GM19372 (cell line): Measurements from ENCODE around the gene PRSS56.

Experiments used
- ATAC-seq: cut with Tn5 transposase; IDR thresholded peaks from one replicate; pipeline ENCODE4 v1.9.1; 2021; ENCODE audit warnings: mild to moderate bottlenecking, low read depth, moderate library complexity; ENCODE audit not compliant: unreplicated experiment

The PRSS56 gene

DNA sequence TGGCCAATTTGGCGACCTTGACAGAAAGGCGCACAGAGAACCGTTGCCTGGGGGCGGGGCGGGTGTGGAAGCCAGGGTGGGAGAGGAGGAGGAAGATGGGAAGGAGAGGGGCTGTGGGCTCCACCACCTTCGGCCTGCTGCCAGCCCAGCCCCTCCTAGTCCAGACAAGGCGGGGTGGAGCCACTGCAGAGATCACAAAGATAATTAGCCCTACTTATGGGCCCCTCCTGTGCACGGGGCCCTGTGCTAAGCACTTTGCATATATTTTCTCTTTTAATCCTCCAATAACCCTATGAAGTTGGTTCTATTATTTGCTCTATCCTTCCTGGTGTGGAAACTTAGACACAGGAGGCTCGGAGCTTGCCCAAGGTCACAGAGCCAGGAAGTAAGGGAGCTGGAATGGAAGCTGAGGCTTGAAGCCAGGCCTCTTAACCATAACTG, 18.8 kb upstream of the PRSS56 start:
- ATAC-seq = no peak

DNA sequence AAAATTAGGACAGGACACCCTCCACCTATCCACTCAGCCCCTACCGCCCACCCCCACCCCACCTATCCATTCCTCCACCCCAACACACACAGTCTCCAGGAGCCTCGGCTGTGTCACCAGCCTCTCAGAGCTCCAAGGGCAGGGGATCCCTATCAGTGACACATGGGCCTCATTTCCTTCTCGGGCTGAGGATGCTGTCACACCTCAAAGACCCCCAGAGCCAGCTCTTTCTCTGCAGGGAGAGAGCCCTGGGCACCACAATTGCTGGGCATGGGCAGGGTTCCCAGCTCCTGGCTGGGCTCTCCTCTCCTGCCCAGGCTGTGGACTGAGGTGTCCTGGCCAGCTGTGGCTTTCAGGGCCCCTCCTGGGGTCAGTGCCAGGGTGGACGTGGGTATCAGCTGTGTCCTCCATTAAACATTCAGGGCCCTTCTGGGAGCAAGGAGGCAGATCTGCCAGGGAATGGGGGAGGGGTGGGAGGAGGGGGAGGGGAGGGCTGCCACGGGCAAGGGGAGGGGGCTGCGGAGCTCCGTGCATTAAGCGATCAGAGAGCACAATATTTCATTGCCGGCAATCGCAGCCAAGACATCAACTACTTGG, 18.3 kb upstream of the PRSS56 start:
- ATAC-seq = no peak

DNA sequence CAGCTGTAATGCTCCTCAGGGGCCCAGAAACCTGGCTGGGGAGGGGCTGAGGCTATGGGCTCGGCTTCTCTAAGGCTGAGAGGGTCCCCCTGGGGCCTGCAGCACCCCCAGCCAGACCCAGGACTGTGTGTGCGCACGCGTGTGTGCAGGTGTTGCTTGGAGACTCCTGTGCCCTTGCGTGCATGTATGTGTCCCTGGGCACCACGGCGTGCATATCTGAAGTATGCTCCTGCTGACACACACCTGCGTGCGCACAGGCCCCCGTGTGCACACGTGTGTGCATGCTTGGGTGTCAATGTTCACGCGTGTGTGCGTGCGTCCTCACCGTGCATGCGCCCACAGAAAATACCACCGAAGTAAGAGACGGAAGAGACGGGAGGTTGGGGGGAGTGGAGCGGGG, 17.7 kb upstream of the PRSS56 start:
- no peak for ATAC-seq

DNA sequence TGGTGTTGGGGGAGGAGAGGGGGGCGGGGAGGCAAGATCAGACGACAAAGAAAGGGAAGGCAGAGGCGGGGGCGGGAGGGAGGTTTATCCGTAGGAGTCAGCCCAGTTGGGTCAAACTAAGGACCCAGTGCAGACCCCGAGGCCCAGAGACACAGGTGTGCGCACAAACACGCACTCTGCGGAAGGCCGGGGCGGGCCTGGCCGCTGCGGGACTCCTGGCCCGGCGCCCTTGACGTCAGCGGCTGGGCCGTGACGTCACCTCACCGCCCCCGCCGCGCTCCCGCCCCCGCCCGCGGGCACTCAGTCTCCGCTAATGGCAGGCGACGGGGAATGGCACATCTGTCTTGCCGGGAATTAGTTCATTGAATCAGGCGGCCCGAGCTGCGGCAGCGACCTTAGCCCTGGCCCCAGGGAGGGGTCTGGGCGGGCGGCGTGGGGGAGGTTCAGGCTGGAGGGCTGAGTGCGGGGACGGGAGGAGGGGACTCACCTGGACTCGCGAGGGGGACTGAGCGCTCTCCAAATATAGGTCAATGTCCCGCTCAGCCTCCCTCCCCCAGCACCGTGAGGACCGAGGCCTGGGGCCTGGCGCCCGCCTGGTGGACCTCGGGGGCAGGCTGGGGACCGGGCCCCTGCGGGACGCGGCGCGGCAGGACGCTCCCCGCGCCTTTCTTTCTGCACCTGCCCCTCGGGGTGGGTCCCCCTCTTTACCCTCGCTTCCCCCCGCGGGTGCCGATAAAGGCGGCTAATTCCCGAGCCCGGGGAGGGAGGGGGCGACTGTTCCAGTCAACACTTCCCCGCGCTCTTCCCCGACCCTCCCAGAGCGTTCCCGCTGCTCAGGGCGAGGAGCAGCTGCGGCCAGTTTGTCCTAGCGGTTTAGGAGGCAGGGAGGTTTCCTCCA, 17.0 kb upstream of the PRSS56 start:
- no peak for ATAC-seq

DNA sequence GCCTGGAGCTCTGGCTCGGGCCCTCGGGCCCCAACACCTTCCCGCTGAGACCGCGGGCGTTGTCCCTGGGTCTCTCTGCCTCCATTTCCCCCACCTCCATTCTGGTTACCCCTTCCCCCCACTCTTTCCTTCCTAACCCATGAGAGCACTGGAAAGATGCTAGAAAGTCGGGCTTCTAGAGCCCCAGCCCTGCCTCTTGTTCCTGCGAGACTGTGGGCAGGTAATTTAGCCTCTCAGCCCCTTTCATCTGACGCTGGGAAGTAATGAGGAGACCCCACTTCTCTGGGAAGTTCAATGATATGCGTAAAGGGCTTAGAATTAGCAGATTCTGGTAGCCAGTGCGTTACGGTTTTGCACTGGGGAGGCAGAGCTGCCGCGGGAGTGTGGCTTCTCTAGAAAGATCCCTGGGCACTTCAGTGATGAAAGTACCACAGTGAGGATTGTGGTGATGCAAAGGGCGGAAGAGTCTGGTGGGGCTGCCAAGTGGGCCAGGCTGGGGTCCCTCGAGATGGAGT, 16.3 kb upstream of the PRSS56 start:
- no peak for ATAC-seq

DNA sequence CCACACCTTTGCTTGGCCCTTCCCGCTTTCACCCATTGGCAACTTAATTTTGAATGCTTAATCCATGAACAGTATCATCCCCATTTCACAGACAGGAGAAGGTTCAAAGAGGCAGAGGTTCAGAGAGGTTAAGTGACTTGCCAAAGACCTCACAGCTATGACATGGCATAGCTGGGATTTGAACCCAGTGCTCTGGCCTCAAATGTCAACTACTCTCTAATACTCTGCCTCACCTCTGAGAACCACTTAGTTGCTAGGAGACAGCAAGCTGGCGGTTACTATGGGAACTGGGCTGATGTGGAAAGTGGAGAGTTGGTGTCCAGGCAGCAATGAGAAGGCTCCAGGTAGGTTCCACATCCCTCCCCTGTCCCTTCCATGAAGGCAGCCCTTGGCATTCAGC, 15.8 kb upstream of the PRSS56 start:
- ATAC-seq = no peak

DNA sequence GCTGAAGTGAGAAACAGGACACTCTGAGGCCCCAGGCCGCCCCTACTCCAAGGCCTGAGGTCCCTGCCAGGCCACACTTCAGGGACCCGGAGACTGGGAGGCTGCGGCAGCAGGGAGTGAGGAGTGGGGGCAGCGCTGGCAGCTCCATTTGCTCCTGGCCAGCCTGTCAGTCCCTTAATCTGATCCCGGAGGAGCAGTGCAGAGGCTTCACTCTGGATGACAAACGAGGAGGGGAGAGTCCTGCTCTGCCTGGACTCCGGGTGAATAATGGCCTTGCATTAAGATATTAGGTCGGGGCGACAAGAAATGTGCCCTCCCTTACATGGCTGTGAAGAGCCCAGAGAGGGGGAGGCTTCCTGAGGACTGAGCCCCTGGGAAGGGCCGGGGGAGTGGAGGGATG, 14.3 kb upstream of the PRSS56 start:
- ATAC-seq = no peak

DNA sequence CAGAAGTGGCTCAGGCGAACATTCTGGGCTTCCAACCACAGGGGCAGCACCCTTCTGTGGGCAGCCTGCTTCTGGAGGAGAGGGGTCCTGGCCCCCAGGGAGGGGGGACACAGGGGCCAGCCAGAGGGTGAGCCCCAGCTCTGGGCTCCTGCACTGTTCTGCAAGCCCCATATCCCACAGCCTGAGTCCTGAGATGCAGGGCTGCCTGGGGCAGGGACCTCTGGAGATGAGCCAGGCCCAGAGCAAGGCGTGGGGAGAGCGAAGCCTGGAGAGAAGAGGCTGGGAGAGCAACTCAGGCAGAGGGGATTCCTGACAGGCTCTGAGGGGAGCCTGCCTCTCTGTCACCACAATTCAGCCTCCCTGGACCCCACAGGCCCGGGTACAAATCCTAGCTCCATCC, 13.5 kb upstream of the PRSS56 start:
- no peak for ATAC-seq

DNA sequence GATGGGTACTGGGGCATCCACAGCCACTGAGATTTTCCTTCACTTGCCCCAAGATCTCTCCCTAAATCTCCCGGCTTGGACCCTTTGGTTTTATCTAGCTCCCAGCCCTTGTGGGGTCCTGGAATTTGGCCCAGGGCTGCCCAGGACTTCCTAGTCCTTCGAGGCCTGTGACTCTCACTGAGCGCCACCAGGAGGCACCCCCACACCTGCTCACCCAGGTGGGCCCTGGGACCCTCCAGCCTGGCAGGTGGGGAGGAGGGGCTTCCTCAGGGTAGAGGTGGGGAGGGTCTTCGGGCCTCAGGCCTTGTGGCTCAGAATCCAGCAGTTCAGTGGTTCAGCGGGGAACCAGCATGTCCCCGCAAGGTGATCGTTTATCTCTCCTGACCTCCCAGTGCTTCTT, 11.9 kb upstream of the PRSS56 start:
- no peak for ATAC-seq

DNA sequence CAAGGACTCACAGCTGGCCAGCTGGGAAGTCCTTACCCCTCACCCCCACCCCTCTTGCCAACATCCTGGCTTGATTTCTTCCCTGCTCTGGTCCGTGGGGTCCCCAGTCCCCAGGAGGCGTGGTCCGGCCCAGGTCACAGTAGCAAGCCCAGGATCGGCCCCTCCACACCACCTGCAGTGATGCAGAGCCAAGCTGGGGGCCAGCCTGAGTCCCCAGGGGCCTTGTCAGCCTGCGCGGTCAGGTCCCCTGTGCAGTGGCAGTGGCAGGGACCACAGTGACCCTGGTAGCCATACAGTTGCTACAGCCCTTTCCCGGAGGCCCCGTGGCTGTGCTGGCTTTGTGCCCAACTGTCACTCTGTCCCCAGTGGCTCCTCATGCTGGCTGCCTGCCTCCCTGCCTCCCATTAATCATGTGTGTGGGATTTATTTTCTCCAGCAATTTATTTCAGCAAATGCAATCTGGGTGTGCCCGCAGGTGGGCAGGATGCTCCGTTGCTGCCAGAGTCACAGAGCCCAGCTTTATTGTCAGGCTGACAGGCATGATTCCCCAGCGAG, 8.8 kb upstream of the PRSS56 start:
- ATAC-seq = no peak

DNA sequence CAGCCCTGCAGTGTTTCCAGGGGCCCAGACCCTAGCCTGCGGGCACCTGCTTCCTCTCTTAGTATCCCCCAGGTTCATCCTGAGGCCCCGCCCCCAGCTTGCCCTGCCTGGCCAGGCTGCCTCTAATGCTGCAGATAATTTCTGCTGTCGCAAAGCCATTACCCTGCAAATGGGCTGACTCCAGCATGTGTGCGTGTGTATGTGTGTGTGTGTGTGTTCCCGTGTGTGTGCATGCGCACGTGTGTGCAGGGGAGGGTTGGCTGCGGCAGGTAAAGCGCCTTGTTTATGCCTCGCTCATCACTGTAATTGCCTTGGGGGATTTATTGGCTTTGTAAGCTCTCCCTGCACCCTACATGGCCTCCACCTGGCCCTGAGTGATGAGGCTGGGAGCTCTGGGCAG, 7.6 kb upstream of the PRSS56 start:
- no peak for ATAC-seq

DNA sequence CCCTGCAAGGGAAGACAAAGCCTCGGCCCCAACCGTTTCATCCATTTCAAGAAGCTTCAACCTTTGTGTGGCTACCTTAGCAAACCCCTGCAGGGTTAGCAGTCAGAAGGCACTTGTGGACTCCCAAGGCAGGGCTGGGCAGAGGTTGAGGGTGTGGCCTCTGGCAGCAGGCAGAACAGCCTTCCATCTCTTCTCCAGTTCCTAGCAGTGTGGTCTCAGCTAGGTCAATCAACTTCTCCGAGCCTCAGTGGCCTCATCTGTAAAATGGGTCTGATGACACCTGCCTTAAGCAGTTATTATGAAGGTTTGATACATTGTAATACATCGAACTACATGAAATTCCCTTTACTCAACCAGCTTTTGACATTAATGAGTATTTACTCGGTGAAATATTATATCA, 6.8 kb upstream of the PRSS56 start:
- ATAC-seq = no peak

DNA sequence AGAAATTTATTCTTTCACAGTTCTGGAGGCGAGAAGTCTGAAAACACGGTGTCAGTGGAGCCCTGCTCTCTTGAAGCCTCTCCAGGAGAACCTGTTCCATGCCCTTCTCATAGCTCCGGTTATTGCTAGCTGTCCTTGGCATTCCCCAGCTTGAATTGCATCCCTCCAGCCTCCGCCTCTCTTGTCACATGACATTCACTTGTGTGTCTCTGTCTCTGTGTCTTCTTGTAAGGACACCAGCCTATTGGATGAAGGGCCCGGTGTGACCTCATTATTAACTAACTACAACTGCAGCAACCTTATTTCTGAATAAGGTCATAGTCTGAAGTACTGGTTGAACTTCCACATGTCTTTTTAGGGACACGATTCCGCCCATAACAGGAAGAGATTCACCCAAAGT, 4.5 kb upstream of the PRSS56 start:
- no peak for ATAC-seq

DNA sequence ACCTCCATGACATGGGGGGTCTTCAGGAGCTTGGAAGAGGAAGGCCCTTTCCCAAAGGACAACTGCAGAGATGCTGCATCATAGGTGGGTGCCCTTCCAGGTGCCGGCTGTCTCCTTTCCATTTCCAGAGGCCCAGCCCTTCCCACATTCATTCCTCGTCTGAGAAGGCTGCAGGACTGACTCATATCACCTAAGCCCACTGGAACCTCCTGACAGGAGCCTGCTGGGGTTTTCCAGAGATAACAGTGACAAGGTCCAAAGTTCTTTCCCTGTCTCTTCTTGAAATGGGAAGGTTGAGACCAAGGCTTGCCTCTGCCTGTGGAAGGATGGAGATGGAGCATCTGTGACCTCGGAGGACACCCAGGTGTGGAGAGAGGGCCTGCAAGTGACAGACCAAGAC, 3.6 kb upstream of the PRSS56 start:
- no peak for ATAC-seq

DNA sequence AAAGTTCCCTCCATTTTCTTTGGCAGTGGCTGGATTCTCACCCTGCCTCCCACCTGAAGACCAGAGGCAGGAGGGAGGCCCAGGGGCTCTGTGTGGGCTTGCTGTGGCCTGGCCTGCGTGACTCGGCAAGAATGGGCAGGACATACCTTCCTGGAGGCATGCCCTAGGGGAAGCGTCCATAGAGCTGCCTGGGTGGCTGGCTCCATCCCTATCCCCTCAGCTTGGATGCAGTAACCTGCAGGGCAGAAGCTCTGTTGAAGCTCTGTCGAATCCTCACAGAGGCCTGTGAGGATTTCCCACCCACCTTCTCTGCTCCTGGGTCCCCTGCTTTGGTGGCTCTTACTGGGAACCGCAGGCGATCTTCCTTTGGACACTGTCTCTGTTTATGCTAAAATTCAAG, 1.3 kb upstream of the PRSS56 start:
- ATAC-seq = no peak

DNA sequence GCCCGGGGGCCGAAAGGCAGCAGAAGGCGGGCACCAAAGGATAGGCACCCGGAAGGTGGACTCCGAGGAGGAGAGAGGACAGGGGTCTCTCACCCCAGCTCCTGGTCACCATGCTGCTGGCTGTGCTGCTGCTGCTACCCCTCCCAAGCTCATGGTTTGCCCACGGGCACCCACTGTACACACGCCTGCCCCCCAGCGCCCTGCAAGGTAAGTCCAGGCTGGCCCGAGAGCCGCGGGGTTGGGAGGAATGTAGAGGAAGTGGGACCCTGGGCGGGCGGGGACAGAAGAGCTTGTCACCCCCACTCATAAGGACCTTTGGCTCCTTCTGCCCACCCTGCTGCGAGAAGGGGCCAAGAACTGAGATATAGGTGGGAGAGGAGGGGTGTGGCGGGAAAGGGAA, 301 bp downstream of the PRSS56 start:
- no peak for ATAC-seq

DNA sequence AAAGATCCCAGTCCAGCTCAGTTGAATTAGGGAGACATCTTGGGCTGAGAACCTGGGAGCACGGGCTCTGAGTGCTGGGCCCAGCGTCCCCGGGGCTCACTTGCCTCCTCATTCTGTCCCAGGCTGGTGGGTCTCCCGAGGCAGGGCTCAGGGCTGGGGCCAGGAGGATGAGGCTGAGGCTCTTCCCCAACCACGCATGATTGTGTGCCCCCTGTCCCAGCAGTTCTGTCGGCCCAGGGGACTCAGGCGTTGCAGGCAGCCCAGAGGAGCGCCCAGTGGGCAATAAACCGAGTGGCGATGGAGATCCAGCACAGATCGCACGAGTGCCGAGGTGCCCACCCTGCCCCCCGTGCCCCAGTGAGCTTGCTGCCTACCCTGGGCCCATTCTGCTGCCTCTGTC, 910 bp downstream of the PRSS56 start:
- ATAC-seq = no peak

DNA sequence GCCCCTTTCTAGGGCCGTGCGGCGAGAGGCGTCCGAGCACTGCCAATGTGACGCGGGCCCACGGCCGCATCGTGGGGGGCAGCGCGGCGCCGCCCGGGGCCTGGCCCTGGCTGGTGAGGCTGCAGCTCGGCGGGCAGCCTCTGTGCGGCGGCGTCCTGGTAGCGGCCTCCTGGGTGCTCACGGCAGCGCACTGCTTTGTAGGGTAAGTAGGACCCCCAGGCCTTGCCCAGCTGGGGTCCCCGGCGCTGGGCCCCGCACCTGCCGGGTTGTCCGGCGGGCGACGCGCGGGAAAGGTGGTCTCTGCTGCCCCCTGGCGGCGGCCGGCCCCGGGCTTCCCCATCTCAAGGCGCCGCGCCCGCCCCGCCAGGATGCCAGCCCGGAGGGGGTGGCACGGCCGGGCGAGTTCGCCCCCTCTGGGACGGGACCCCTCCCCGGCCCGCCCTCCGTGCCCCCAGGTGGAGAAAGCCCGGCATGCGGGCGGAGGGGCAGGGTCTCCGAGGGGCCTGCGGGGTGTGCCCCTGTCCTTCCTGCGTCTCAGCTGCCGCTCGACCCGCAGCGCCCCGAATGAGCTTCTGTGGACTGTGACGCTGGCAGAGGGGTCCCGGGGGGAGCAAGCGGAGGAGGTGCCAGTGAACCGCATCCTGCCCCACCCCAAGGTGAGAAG, 1.9 kb downstream of the PRSS56 start:
- ATAC-seq = no peak

DNA sequence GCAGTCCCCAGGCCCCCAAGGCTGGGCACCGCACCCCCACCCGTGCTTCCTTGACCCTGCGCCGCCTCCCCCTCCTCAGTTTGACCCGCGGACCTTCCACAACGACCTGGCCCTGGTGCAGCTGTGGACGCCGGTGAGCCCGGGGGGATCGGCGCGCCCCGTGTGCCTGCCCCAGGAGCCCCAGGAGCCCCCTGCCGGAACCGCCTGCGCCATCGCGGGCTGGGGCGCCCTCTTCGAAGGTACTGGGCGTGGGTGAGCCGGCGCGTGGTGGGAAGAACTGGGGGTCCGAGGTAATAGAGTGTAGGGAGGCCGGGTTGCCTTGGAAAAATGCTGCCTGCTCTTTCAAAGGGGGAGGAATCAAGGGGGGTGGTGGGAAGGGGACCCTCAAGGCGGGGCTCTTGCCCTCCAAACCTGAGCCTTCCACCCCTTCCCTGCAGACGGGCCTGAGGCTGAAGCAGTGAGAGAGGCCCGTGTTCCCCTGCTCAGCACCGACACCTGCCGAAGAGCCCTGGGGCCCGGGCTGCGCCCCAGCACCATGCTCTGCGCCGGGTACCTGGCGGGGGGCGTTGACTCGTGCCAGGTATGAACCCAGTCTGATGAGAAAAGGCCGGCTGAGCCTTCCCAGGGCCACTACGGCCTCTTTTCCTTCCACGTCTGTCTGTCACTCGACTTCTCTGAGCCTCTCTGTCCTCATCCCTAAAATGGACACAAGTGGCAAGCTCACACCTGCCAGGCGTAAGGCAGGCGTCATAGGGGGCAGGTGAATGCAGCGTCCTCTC, 2.6 kb downstream of the PRSS56 start:
- no peak for ATAC-seq

DNA sequence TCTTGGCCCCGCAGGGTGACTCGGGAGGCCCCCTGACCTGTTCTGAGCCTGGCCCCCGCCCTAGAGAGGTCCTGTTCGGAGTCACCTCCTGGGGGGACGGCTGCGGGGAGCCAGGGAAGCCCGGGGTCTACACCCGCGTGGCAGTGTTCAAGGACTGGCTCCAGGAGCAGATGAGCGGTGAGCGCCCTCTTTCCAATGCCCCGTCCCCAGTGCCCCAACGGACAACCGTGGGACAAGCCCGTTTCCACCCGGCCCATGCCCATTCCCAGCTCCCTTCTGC, 3.2 kb downstream of the PRSS56 start:
- ATAC-seq = no peak
